ENCODE results near the gene IL1R2. TPM values are rescaled to one million over a fixed set of nuclear protein-coding genes. Genes with fewer than 3 reads are reported as not detected.

IL1R2 gene
- total and polyA plus RNA-seq, 2 donors: 0.37 to 31.2 TPM

Other genes starting within 250 kb of the IL1R2 start
- 34.9 TPM for gene IL1R1, start 150.8 kb downstream of the IL1R2 start, total RNA-seq
- 72.7 TPM for gene IL1R1, start 150.8 kb downstream of the IL1R2 start, polyA plus RNA-seq
- gene IL1RL2, start 195.1 kb downstream of the IL1R2 start, total RNA-seq: 0.90 TPM
- gene IL1RL2, start 195.1 kb downstream of the IL1R2 start, polyA plus RNA-seq: 0.33 TPM

Measured in urinary bladder (tissue), 2 donors.